Mesenchymal stem cell (in vitro differentiated cells and primary cell): ENCODE data around the gene GPR62.

Experiments
- DNase-seq: peaks from one replicate; pipeline ENCODE4 v3.0.0-alpha.2; 2013
- H2AFZ ChIP-seq: one replicate; pipeline ENCODE4 v1.6.1; 2013; ENCODE audit warnings: low read depth, mild to moderate bottlenecking, control low read depth, inconsistent platforms, low read length, moderate library complexity
- H2AK5ac ChIP-seq: 2 replicates; pipeline ENCODE4 v1.6.1; 2013; ENCODE audit warnings: low read length, moderate library complexity, mild to moderate bottlenecking, inconsistent platforms; ENCODE audit not compliant: severe bottlenecking
- H2BK120ac ChIP-seq: one replicate; pipeline ENCODE4 v1.6.1; 2013; ENCODE audit warnings: low read depth, mild to moderate bottlenecking, inconsistent platforms, low read length, moderate library complexity
- H2BK12ac ChIP-seq, 2 experiments: one replicate each; pipeline ENCODE4 v1.6.1; 2013; ENCODE audit warnings: inconsistent platforms in 2 of 2, low read length in 2 of 2, mild to moderate bottlenecking in 2 of 2, moderate library complexity in 2 of 2, control low read depth in 1 of 2
- H2BK15ac ChIP-seq: one replicate; pipeline ENCODE4 v1.6.1; 2013; ENCODE audit warnings: mild to moderate bottlenecking, low read depth, inconsistent platforms; ENCODE audit not compliant: poor library complexity, severe bottlenecking
- H2BK5ac ChIP-seq: 2 replicates; pipeline ENCODE4 v1.6.1; 2013; ENCODE audit warnings: low read depth, mild to moderate bottlenecking, low read length, control low read depth, inconsistent platforms; ENCODE audit not compliant: poor library complexity, severe bottlenecking
- H3K14ac ChIP-seq, 2 experiments: one replicate each; pipeline ENCODE4 v1.6.1; 2013; ENCODE audit warnings: inconsistent platforms in 2 of 2, low read length in 2 of 2, control low read depth in 1 of 2, mild to moderate bottlenecking in 1 of 2, moderate library complexity in 1 of 2
- H3K18ac ChIP-seq, 2 experiments: one replicate each; pipeline ENCODE4 v1.6.1; 2013; ENCODE audit warnings: inconsistent platforms in 2 of 2, low read length in 2 of 2, control low read depth in 1 of 2, low read depth in 1 of 2, mild to moderate bottlenecking in 1 of 2
- H3K23ac ChIP-seq, 2 experiments: one replicate each; pipeline ENCODE4 v1.6.1; 2013; ENCODE audit warnings: inconsistent platforms in 2 of 2, low read length in 2 of 2, mild to moderate bottlenecking in 2 of 2, moderate library complexity in 2 of 2, control low read depth in 1 of 2
- H3K27ac ChIP-seq: 2 replicates; pipeline ENCODE4 v1.5.1; 2013; ENCODE audit warnings: mild to moderate bottlenecking, moderate library complexity, low read length, control low read depth, inconsistent platforms; ENCODE audit not compliant: poor library complexity, severe bottlenecking
- H3K27me3 ChIP-seq, 2 experiments: 2 replicates each; pipeline versions ENCODE4 v1.6.1 to v1.7.0; 2013; ENCODE audit warnings: low read length in 2 of 2, mild to moderate bottlenecking in 2 of 2, moderate library complexity in 2 of 2, control low read depth in 1 of 2, inconsistent platforms in 1 of 2; ENCODE audit not compliant: control insufficient read depth in 1 of 2, insufficient read depth in 1 of 2
- H3K36me3 ChIP-seq, 2 experiments: 2 replicates each; pipeline versions ENCODE4 v1.6.1 to v1.7.0; 2013; ENCODE audit warnings: low read length in 2 of 2, control low read depth in 1 of 2, inconsistent platforms in 1 of 2, low read depth in 1 of 2, mild to moderate bottlenecking in 1 of 2; ENCODE audit not compliant: insufficient read depth in 2 of 2, control insufficient read depth in 1 of 2
- H3K4ac ChIP-seq, 2 experiments: one replicate each; pipeline ENCODE4 v1.6.1; 2013; ENCODE audit warnings: inconsistent platforms in 2 of 2, low read length in 2 of 2, mild to moderate bottlenecking in 2 of 2, moderate library complexity in 2 of 2, control low read depth in 1 of 2, low read depth in 1 of 2
- H3K4me1 ChIP-seq: 2 replicates; pipeline ENCODE4 v1.6.1; 2013; ENCODE audit warnings: low read depth, low read length, control low read depth; ENCODE audit not compliant: control insufficient read depth, insufficient read depth
- H3K4me2 ChIP-seq: 2 replicates; pipeline ENCODE4 v1.6.1; 2013; ENCODE audit warnings: low read length, mild to moderate bottlenecking, inconsistent platforms; ENCODE audit not compliant: poor library complexity, severe bottlenecking
- H3K4me3 ChIP-seq, 2 experiments: 2 replicates each; pipeline versions ENCODE4 v1.5.1 to v1.7.0; 2013; ENCODE audit warnings: low read length in 2 of 2, mild to moderate bottlenecking in 2 of 2, control low read depth in 1 of 2, low read depth in 1 of 2; ENCODE audit not compliant: insufficient read depth in 1 of 2
- H3K79me1 ChIP-seq: replicated peaks from 2 replicates; pipeline ENCODE4 v1.6.1; 2013; ENCODE audit warnings: mild to moderate bottlenecking, control low read depth, low read length, inconsistent platforms; ENCODE audit not compliant: poor library complexity, severe bottlenecking
- H3K9ac ChIP-seq: 2 replicates; pipeline ENCODE4 v1.7.0; 2013; ENCODE audit warnings: mild to moderate bottlenecking, low read length, moderate library complexity
- H3K9me3 ChIP-seq: 2 replicates; pipeline ENCODE4 v1.7.0; 2013; ENCODE audit warnings: mild to moderate bottlenecking, low read length; ENCODE audit not compliant: control insufficient read depth
- H4K8ac ChIP-seq: one replicate; pipeline ENCODE4 v1.6.1; 2013; ENCODE audit warnings: inconsistent platforms, mild to moderate bottlenecking, low read length, moderate library complexity
- H4K91ac ChIP-seq: one replicate; pipeline ENCODE4 v1.6.1; 2013; ENCODE audit warnings: mild to moderate bottlenecking, low read length, inconsistent platforms
- WGBS: methylation state at CpG from one replicate; pipeline ENCODE4 v1.1.7; 2013; ENCODE audit warnings: mixed read lengths; 5-methylcytosine and 5-hydroxymethylcytosine counted together

GPR62 gene

DNA sequence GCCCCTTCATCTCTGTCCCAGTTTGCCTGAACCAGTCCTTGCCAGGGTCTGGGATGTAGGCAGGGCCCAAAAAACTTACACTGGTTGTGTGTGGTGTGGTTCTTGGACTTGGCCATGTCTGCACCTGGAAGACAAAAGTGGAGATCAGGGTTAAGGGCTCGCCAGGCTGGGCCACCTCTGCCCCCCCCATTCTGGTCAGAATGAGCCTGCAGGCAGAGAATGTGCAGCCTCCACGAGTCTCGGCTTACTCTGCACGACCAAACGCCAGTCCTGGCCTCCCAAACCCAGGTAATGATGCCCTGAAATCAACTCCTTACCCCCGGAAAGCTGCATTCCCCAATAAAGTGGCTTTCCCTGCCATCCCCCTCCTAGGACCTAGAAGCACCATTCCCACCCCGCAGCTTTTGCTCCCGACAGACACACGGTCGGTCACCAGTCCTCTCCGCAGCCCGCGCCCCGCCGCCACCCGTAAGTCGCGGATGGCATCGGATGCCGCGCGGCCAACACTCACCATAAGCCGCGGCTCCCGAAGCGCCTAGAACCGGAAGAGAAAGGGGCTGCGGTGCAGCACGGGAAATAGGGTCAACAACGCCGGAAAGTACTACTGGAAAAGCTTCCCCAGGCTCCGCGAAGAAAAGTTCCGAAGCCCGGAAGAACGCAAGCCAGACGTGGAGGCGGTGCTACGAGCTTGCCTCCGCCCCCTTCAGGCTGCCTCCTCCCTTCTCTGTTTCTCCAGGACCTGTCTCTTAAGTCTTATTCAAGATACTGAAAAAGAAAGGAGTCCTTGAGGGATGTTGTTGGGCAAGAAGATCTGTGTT lies 40.4 kb downstream of the GPR62 start, which contains the start of gene RPL29:
Gene RPL29 (minus strand): TSS at position 550 of the 818 bp plus-strand sequence. CDS start 434 bp downstream, at position 116.
- peak within 1 kb of the TSS; percentile 86 to 98 for H3K4me3 ChIP-seq
- H2AK5ac ChIP-seq, result peak within 1 kb of the TSS; percentile 93
- H3K27ac ChIP-seq, result peak within 1 kb of the TSS; percentile 93
- H2BK120ac ChIP-seq, result peak within 1 kb of the TSS; percentile 77
- H2BK12ac ChIP-seq, result no peak within 1 kb of the TSS
- peak within 1 kb of the TSS; percentile 85 to 98 for H3K18ac ChIP-seq
- peaks cover 10% of the 10 kb centered on the region for H3K79me1 ChIP-seq
- peaks cover 27% of the 10 kb centered on the region for H3K4me1 ChIP-seq
- H3K23ac ChIP-seq, result no peak within 1 kb of the TSS
- peak within 1 kb of the TSS; percentile 93 to 95 for H3K14ac ChIP-seq
- H3K4ac ChIP-seq, result peak within 1 kb of the TSS; percentile 98 to 99
- H3K9me3 ChIP-seq, result no peaks in the 10 kb centered on the region
- peak within 1 kb of the TSS; percentile 76 for H2AFZ ChIP-seq
- no peak within 1 kb of the TSS for H2BK15ac ChIP-seq
- H4K8ac ChIP-seq, result peak within 1 kb of the TSS; percentile 90
- H3K4me2 ChIP-seq, result peak within 1 kb of the TSS; percentile 79
- H3K27me3 ChIP-seq, result no peaks in the 10 kb centered on the region
- peak within 1 kb of the TSS; percentile 67 for H4K91ac ChIP-seq
- H3K9ac ChIP-seq, result peak within 1 kb of the TSS; percentile 100
- H2BK5ac ChIP-seq, result peak within 1 kb of the TSS; percentile 100
- WGBS, result under 1% methylated on average over 37 of the region's 40 CpGs
- peaks cover 37 to 39% of the 10 kb centered on the region in 2 experiments for H3K36me3 ChIP-seq
- peak; percentile 97 for DNase-seq

DNA sequence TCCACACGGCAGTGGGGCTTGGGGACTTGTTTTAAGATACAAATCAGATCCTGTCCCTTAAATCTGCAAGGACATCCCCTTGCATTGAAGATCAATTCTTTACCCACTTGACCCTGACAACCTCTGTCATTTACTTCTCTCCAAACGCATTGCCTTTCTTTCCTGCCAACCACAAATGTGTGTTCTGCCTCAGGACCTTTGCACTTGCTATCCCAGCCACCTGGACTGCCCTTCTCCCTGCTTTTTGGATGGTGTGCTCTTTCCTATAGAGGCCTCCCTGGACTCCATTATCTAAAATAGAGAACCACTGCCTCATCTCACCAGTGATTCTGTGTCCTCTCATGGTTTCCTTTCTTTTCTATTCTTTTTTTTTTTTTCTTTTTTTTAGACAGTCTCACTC lies 42.0 kb downstream of the GPR62 start:
- 67% methylated on average over 2 of the region's 2 CpGs for WGBS
- H2BK5ac ChIP-seq, result no peak overlapping the region
- H3K4ac ChIP-seq, result no peak overlapping the region
- no peak overlapping the region for H3K9ac ChIP-seq
- no peak overlapping the region for H2BK120ac ChIP-seq
- peaks cover 25% of the 10 kb centered on the region for H3K4me1 ChIP-seq
- no peaks in the 10 kb centered on the region for H3K9me3 ChIP-seq
- no peak overlapping the region for H2AK5ac ChIP-seq
- no peak overlapping the region for H2BK12ac ChIP-seq
- no peak overlapping the region for H2AFZ ChIP-seq
- no peak for DNase-seq
- peaks cover 8% of the 10 kb centered on the region for H3K79me1 ChIP-seq
- no peak overlapping the region for H3K4me3 ChIP-seq
- no peak overlapping the region for H3K18ac ChIP-seq
- H3K23ac ChIP-seq, result no peak overlapping the region
- H3K4me2 ChIP-seq, result no peak overlapping the region
- no peak overlapping the region for H3K27ac ChIP-seq
- H3K14ac ChIP-seq, result no peak overlapping the region
- peaks cover 24 to 30% of the 10 kb centered on the region in 2 experiments for H3K36me3 ChIP-seq
- no peak overlapping the region for H4K91ac ChIP-seq
- no peak overlapping the region for H2BK15ac ChIP-seq
- no peak overlapping the region for H4K8ac ChIP-seq
- H3K27me3 ChIP-seq, result peaks cover 0 to 7% of the 10 kb centered on the region in 2 experiments

DNA sequence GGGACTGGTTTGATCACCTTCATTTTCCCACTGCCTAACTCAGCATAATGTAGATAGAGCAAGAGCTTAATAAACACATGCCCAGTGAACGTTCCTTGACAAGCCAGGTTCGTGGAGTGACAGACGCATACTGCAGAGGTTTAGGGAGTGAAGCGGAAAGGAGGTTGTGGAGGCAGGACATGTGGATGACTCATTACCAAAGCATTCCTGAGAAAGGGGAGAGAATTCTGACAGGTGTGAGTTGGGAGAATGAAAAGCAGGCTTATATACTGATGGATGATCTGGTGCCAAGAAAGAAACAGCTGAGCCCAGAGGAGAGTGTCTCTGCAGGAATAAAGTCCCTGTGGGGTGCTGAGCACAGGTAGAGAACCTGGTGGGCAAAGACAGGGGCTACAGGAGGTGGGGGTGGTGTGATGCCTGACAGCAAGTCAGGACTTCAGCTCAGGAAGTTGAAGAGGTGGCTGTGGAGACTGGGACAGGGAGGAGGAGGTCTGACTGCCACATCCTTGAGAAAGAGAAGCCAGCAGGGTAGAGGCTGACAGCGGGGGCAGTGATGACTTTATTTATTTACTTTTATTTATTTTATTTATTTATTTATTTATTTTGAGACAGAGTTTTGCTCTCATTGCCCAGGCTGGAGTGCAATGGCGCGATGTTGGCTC lies 42.9 kb downstream of the GPR62 start:
- WGBS, result 32% methylated on average over 6 of the region's 7 CpGs
- H2BK15ac ChIP-seq, result no peak overlapping the region
- peaks cover 16 to 22% of the 10 kb centered on the region in 2 experiments for H3K36me3 ChIP-seq
- no peak overlapping the region for H3K4me2 ChIP-seq
- H2AFZ ChIP-seq, result no peak overlapping the region
- no peak overlapping the region for H3K18ac ChIP-seq
- no peak overlapping the region for H4K8ac ChIP-seq
- H3K4me1 ChIP-seq, result peaks cover 18% of the 10 kb centered on the region
- H3K14ac ChIP-seq, result no peak overlapping the region
- no peak overlapping the region for H3K4ac ChIP-seq
- H2BK12ac ChIP-seq, result no peak overlapping the region
- no peak for DNase-seq
- H3K27ac ChIP-seq, result no peak overlapping the region
- no peak overlapping the region for H4K91ac ChIP-seq
- H3K23ac ChIP-seq, result no peak overlapping the region
- H3K9me3 ChIP-seq, result no peaks in the 10 kb centered on the region
- no peak overlapping the region for H2BK5ac ChIP-seq
- peaks cover 0 to 14% of the 10 kb centered on the region in 2 experiments for H3K27me3 ChIP-seq
- H3K79me1 ChIP-seq, result peaks cover 2% of the 10 kb centered on the region
- H3K9ac ChIP-seq, result no peak overlapping the region
- no peak overlapping the region for H2AK5ac ChIP-seq
- no peak overlapping the region for H3K4me3 ChIP-seq
- H2BK120ac ChIP-seq, result no peak overlapping the region

DNA sequence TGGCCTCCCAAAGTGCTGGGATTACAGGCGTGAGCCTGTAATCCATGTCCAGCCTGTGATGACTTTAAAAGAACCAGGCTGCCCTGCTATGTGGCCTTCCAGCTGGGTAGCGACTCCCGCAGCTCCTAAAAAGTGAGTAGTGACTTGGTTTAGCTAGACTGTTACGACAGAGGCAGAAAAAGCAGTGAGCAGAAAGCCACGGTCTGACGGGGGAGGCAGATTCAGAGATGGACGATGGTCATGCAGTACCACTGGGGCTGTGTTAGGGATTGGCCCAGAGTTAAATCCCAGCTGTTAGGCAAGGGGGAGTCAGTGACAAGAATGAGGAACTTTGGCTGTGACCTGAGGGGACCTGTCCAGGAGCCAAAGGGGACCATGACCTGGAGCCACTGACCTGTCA lies 43.6 kb downstream of the GPR62 start:
- Histone ChIP-seq H2BK15ac (no peak overlapping the region), H4K91ac (no peak overlapping the region), H3K4me3 (no peak overlapping the region), H3K23ac (peak overlapping the region in 1 of 2 experiments; percentile 53), H2AK5ac (peak overlapping the region; percentile 55), H3K18ac (no peak overlapping the region), H3K36me3 (peaks cover 10 to 16% of the 10 kb centered on the region in 2 experiments), H3K27me3 (peaks cover 0 to 19% of the 10 kb centered on the region in 2 experiments), H3K9ac (no peak overlapping the region), H2BK5ac (no peak overlapping the region), H3K4ac (no peak overlapping the region), H3K79me1 (peaks cover 2% of the 10 kb centered on the region), H2BK12ac (no peak overlapping the region), H3K14ac (no peak overlapping the region), H3K4me2 (no peak overlapping the region), H3K27ac (no peak overlapping the region), H2AFZ (no peak overlapping the region), H3K9me3 (no peaks in the 10 kb centered on the region), H2BK120ac (no peak overlapping the region), H4K8ac (no peak overlapping the region), H3K4me1 (peaks cover 14% of the 10 kb centered on the region)
- WGBS, result 96% methylated on average over 7 of the region's 7 CpGs
- no peak for DNase-seq
